Measurements from ENCODE around the gene PABPN1L. TPM values are rescaled to one million over a fixed set of nuclear protein-coding genes. Genes with fewer than 3 reads are reported as not detected.

PABPN1L gene
- total RNA-seq, 1 donor from 2014 or later = 0.67 TPM

GRCh38 chr16:88886845-88887521, 20.5 kb upstream of the PABPN1L start:
- ChIA-PET CTCF (no interaction called here), POLR2A (no interaction called here)
- no peak for TF ChIP-seq CTCF (IDR thresholded peaks at IDR 0.05)
- intact Hi-C loops (cut with micrococcal nuclease) = no loop called here
- Mint-ChIP-seq H3K4me1 (peaks cover 10% of the 10 kb centered on the region), H3K36me3 (ENCODE audit: low read depth) (peaks cover 64% of the 10 kb centered on the region), H3K27me3 (no peaks in the 10 kb centered on the region), H3K9me3 (no peaks in the 10 kb centered on the region), H3K4me3 (no peak overlapping the region), H3K27ac (no peak overlapping the region)
- no peak for ATAC-seq (ENCODE audit: low read depth)
- DNase-seq = no peak

- Mint-ChIP-seq H3K36me3 (ENCODE audit: low read depth) (peaks cover 62% of the 10 kb centered on the region), H3K9me3 (no peaks in the 10 kb centered on the region), H3K27me3 (no peaks in the 10 kb centered on the region), H3K4me3 (no peak overlapping the region), H3K27ac (no peak overlapping the region), H3K4me1 (peaks cover 10% of the 10 kb centered on the region)
- no peak for ATAC-seq (ENCODE audit: low read depth)
- TF ChIP-seq CTCF (IDR thresholded peaks at IDR 0.05) = no peak
- POLR2A ChIA-PET = no interaction called here
- DNase-seq = no peak
- CTCF ChIA-PET = no interaction called here
- intact Hi-C loops (cut with micrococcal nuclease) = no loop called here
Observed at GRCh38 chr16:88886420-88886844, 20.0 kb upstream of the PABPN1L start.

- Mint-ChIP-seq H3K27ac (no peak overlapping the region), H3K36me3 (ENCODE audit: low read depth) (peaks cover 56% of the 10 kb centered on the region), H3K27me3 (no peaks in the 10 kb centered on the region), H3K4me3 (no peak overlapping the region), H3K4me1 (peaks cover 10% of the 10 kb centered on the region), H3K9me3 (no peaks in the 10 kb centered on the region)
- ChIA-PET POLR2A (interaction anchor here (0.6 kb wide), 1 partner anchor 279 kb away, joined by 5 read pairs; no protein-coding TSS in a partner anchor), CTCF (no interaction called here)
- TF ChIP-seq CTCF (IDR thresholded peaks at IDR 0.05) = no peak
- intact Hi-C loops (cut with micrococcal nuclease) = no loop called here
- no peak for ATAC-seq (ENCODE audit: low read depth)
- no peak for DNase-seq
Observed at GRCh38 chr16:88885693-88886280, 19.3 kb upstream of the PABPN1L start.

- no peak for TF ChIP-seq CTCF (IDR thresholded peaks at IDR 0.05)
- H3K9me3 Mint-ChIP-seq = no peaks in the 10 kb centered on the region
- ChIA-PET CTCF (no interaction called here), POLR2A (no interaction called here)
- no peak overlapping the region for H3K4me3 Mint-ChIP-seq
- DNase-seq (no peak), ATAC-seq (ENCODE audit: low read depth) (no peak)
- H3K4me1 Mint-ChIP-seq = peaks cover 10% of the 10 kb centered on the region
- intact Hi-C loops (cut with micrococcal nuclease) = no loop called here
- no peaks in the 10 kb centered on the region for H3K27me3 Mint-ChIP-seq
- no peak overlapping the region for H3K27ac Mint-ChIP-seq
- H3K36me3 Mint-ChIP-seq (ENCODE audit: low read depth) = peaks cover 54% of the 10 kb centered on the region
Observed at GRCh38 chr16:88884569-88885271, 18.3 kb upstream of the PABPN1L start.

- CTCF ChIA-PET = no interaction called here
- H3K27ac Mint-ChIP-seq = no peak overlapping the region
- no peak for DNase-seq
- no peak for ATAC-seq (ENCODE audit: low read depth)
- H3K9me3 Mint-ChIP-seq = no peaks in the 10 kb centered on the region
- no peak overlapping the region for H3K4me3 Mint-ChIP-seq
- intact Hi-C loops (cut with micrococcal nuclease) = no loop called here
- POLR2A ChIA-PET = interaction anchor here (0.6 to 0.7 kb wide), 2 partner anchors 692 to 834 kb away, joined by 3 to 5 read pairs; partner anchors contain the start of gene CPNE7
- H3K27me3 Mint-ChIP-seq = no peaks in the 10 kb centered on the region
- H3K4me1 Mint-ChIP-seq = peaks cover 10% of the 10 kb centered on the region
- peaks cover 55% of the 10 kb centered on the region for H3K36me3 Mint-ChIP-seq (ENCODE audit: low read depth)
- TF ChIP-seq CTCF (IDR thresholded peaks at IDR 0.05) = no peak
Observed at GRCh38 chr16:88883946-88884345, 17.5 kb upstream of the PABPN1L start.
